Activated naive CD4-positive, alpha-beta T cell treated with anti-CD3 and anti-CD28 coated beads, Interleukin-2, amount 10 ng/mL, durations not matched to agents 7 days and 5 days (primary cell): ENCODE data around the gene TMEM87A.

ENCODE experiments used
- CTCF ChIA-PET: fragments of 350-600 bp; sonication (Branson Sonifier 250); formaldehyde crosslinking; loops from one replicate; lab custom pipeline; 2021; ENCODE audit warnings: antibody characterized with exemption; lab: Charles Lee
- DNase-seq: peaks from one replicate; pipeline ENCODE4 v3.0.0-alpha.2; 2020
- H3K27ac Mint-ChIP-seq: one replicate; pipeline ENCODE4 v1.8.0; 2021; ENCODE audit warnings: mild to moderate bottlenecking, moderate library complexity, mixed read lengths
- H3K27me3 Mint-ChIP-seq: one replicate; pipeline ENCODE4 v1.8.0; 2021; ENCODE audit warnings: mild to moderate bottlenecking, mixed read lengths
- H3K36me3 Mint-ChIP-seq: one replicate; pipeline ENCODE4 v1.8.0; 2021; ENCODE audit warnings: mixed read lengths
- H3K4me1 Mint-ChIP-seq: one replicate; pipeline ENCODE4 v1.8.0; 2021; ENCODE audit warnings: mixed read lengths
- H3K4me3 Mint-ChIP-seq: one replicate; pipeline ENCODE4 v1.8.0; 2021; ENCODE audit warnings: mild to moderate bottlenecking, moderate library complexity, mixed read lengths
- H3K9me3 Mint-ChIP-seq: one replicate; pipeline ENCODE4 v1.8.0; 2021; ENCODE audit warnings: mixed read lengths

The TMEM87A gene

DNA sequence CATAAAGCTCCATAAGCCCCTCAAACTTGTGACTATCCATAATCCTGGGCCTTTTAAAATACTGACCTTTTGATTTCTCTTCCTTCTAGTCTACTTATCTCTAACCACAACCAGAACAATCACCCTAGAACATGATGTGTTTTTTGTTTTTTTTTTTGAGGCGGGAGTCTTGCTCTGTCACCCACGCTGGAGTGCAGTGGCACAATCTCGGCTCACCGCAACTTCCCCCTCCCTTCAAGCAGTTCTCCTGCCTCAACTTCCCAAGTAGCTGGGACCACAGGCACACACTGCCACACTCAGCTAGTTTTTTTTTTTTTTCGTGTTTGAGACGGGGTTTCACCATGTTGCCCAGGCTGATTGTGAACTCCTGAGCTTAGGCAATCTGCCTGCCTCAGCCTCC is 90.3 kb downstream of the TMEM87A start:
- Mint-ChIP-seq H3K27me3 (no peaks in the 10 kb centered on the region), H3K27ac (no peak overlapping the region), H3K4me1 (no peaks in the 10 kb centered on the region), H3K36me3 (peaks cover 55% of the 10 kb centered on the region), H3K9me3 (no peaks in the 10 kb centered on the region), H3K4me3 (no peak overlapping the region)
- CTCF ChIA-PET: no interaction called here
- no peak for DNase-seq

DNA sequence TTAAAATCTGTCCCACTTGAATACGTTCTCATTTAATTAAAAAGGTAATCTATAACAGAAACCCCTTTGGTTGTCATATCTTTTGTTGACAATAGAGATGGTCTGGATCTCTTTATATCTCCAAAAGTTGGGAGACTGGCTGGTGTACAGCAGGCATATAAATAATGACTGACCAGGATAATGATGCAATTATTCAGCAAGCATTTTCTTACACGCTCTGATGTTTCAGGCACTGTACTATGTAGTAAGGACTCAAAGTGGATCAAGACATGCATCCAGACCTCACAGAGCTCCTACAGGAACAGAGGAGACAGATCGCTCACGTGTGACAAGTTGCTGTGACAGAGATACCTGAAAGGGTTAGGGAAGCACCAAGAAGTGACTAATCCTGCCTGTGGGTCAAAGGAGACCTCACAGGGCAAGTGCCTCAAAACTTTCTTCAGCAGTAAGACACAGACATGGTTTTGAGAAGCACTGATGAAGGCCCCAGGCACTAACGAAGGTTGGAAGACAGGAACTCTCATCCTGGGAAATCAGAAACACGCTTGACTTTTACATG is 90.8 kb downstream of the TMEM87A start:
- H3K36me3 Mint-ChIP-seq: peaks cover 55% of the 10 kb centered on the region
- H3K27me3 Mint-ChIP-seq: no peaks in the 10 kb centered on the region
- DNase-seq: no peak
- no peaks in the 10 kb centered on the region for H3K4me1 Mint-ChIP-seq
- no peak overlapping the region for H3K27ac Mint-ChIP-seq
- CTCF ChIA-PET: no interaction called here
- H3K4me3 Mint-ChIP-seq: no peak overlapping the region
- H3K9me3 Mint-ChIP-seq: no peaks in the 10 kb centered on the region

DNA sequence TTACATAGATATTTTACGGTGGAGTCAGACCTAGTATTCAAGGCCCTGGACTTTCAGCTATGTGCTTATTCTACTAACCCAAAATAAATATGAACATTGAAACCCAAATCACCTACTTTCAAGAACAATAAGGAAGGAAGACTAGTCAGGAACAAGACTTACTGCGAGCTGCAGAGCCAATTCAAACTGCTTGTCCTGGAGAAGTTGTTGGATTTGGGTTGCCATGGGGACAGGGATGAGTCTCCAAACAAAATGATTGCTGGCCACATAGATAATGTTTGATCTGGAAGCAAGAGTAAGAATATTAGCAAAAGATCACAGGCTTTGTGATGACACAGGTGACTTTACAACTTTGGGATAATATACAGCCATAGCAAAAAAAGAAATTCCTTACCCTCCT is 95.2 kb downstream of the TMEM87A start:
- Mint-ChIP-seq H3K9me3 (no peaks in the 10 kb centered on the region), H3K27me3 (no peaks in the 10 kb centered on the region), H3K36me3 (peaks cover 44% of the 10 kb centered on the region), H3K4me1 (no peaks in the 10 kb centered on the region), H3K4me3 (no peak overlapping the region), H3K27ac (no peak overlapping the region)
- DNase-seq: no peak
- CTCF ChIA-PET: no interaction called here

DNA sequence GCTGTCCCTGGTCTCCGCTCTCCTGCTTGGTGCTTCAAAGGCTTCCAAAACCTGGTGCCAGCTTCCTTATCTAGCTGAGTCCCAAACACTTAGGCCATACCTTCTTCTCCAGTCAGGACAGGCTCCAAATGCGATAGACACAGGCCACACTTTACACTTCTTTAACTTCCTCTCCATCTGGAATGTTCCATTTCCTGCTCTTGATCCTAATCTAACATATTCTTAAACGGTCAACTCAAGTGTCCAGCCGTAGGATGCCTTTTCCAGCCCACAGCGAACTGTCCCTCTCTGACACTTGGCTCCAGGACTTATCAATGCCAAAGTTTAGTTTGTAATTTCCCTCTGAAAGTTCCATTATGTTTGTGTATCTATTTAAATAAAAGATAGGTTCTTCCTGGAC is 97.6 kb downstream of the TMEM87A start:
- peaks cover 56% of the 10 kb centered on the region for H3K36me3 Mint-ChIP-seq
- CTCF ChIA-PET: no interaction called here
- no peaks in the 10 kb centered on the region for H3K27me3 Mint-ChIP-seq
- H3K4me1 Mint-ChIP-seq: peaks cover 13% of the 10 kb centered on the region
- DNase-seq: no peak
- no peak overlapping the region for H3K4me3 Mint-ChIP-seq
- no peak overlapping the region for H3K27ac Mint-ChIP-seq
- H3K9me3 Mint-ChIP-seq: no peaks in the 10 kb centered on the region

DNA sequence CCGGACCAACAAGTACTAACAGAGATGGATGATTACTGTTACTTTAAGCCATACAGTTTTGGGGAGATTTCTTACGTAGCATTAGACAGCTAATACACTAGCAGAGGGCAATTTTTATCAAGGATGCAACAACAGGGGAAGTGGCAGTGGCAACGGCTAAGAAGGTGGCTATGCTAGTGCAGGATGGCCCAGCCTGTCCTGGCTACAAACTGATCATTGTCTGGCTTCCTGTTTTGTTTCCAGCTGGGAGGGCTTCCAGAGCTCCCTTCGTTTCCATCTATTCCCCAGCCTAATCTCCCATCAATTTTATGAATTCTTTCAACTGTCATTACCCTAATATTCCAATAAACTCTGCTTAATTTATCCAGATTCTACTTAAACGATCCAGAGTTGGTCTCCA is 100.8 kb downstream of the TMEM87A start:
- Mint-ChIP-seq H3K36me3 (peaks cover 57% of the 10 kb centered on the region), H3K4me3 (no peak overlapping the region), H3K27ac (peak overlapping the region; percentile 71), H3K4me1 (peaks cover 20% of the 10 kb centered on the region), H3K9me3 (no peaks in the 10 kb centered on the region), H3K27me3 (no peaks in the 10 kb centered on the region)
- CTCF ChIA-PET: interaction anchor here (1.8 kb wide), 1 partner anchor 213 kb away, joined by 6 read pairs; no protein-coding TSS in a partner anchor
- DNase-seq: no peak

DNA sequence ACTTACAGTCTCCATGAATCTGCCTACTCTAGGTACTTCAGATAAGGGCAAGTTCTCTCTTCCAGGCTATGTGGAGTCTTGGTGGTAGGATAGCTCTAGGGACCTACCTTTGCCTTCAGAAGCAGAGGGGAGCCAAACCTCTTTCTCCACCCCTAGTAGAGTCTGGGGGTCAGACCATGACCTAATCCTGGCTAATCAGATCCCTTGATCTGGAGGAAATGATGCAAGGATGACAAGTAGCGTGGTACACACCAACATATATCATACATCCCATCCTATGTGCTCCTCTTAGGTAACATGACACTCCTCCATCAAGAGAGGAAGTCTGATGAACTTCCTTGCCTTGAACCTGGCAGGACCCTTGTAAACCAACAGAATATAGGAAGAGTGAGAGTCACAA is 101.4 kb downstream of the TMEM87A start:
- no peak for DNase-seq
- no peak overlapping the region for H3K4me3 Mint-ChIP-seq

DNA sequence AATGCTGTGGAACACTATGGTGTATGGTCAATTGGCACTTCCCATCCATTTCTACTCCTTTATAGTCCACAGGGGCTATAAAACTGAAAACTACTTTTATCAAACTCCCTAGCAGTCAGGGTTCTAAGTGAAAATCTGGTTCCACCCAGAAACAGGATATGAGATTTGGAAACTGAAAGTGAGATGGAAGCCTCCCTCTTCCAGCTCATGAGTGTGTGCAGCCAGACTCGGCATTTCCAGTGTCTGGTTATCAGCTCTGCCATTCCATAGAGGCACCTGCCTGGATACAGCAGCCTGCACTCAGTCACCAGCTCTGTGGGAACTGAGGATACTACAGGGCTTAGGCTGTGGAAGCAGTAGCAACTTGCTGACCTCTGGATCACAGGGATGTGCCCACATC is 102.1 kb downstream of the TMEM87A start:
- Mint-ChIP-seq H3K36me3 (peaks cover 71% of the 10 kb centered on the region), H3K4me3 (no peak overlapping the region), H3K4me1 (peaks cover 20% of the 10 kb centered on the region), H3K27ac (peak overlapping the region; percentile 75), H3K27me3 (no peaks in the 10 kb centered on the region), H3K9me3 (no peaks in the 10 kb centered on the region)
- no peak for DNase-seq
- CTCF ChIA-PET: interaction anchor here (1.2 to 1.8 kb wide), 4 partner anchors 27 to 214 kb away, joined by 3 to 6 read pairs (median 3); no protein-coding TSS in a partner anchor

More for the DNA sequence above, 101.4 kb downstream of the TMEM87A start:
- peaks cover 64% of the 10 kb centered on the region for H3K36me3 Mint-ChIP-seq
- peaks cover 20% of the 10 kb centered on the region for H3K4me1 Mint-ChIP-seq
- H3K27ac Mint-ChIP-seq: peak overlapping the region; percentile 71
- no peaks in the 10 kb centered on the region for H3K9me3 Mint-ChIP-seq
- CTCF ChIA-PET: interaction anchor here (1.2 to 1.8 kb wide), 3 partner anchors 37 to 213 kb away, joined by 3 to 6 read pairs (median 3); no protein-coding TSS in a partner anchor
- no peaks in the 10 kb centered on the region for H3K27me3 Mint-ChIP-seq

DNA sequence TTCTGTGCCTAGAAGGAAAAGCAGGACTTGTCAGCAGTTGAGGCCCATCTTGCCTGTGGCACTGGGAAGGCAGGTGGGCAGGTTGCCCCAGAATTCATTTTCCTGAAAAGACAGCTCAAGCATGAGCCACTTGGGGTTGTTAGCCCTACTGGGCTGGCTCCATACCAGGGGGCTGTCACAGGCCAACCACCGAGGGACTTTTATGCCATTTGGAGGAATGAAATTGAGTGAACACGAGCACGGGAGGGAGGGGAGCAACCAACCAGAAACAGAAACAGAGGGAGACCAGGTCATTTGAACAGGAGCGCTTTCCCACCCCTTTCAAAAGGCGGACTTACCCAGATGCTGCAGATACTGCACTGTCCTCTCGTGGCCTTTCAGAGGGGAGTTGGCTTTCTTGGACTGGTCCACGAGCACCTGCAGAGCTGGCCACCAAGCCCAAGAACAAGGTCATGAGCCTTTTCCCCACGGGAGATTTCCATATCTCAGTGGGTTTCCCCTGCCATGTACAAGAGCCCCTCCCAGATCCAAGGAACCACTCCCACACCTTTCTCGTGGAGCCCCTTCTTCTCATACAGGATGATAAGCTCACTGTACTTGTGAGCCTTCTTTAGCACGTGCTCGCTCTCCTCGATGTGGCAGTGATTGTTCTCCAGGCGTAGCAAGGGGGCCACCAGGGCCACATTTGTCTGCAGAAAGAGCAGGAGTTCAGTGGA is 106.8 kb downstream of the TMEM87A start:
- Mint-ChIP-seq H3K4me1 (peaks cover 14% of the 10 kb centered on the region), H3K4me3 (no peak overlapping the region), H3K27ac (peak overlapping the region; percentile 24), H3K27me3 (no peaks in the 10 kb centered on the region), H3K9me3 (no peaks in the 10 kb centered on the region), H3K36me3 (peaks cover 70% of the 10 kb centered on the region)
- CTCF ChIA-PET: no interaction called here
- peak; percentile 3 for DNase-seq

DNA sequence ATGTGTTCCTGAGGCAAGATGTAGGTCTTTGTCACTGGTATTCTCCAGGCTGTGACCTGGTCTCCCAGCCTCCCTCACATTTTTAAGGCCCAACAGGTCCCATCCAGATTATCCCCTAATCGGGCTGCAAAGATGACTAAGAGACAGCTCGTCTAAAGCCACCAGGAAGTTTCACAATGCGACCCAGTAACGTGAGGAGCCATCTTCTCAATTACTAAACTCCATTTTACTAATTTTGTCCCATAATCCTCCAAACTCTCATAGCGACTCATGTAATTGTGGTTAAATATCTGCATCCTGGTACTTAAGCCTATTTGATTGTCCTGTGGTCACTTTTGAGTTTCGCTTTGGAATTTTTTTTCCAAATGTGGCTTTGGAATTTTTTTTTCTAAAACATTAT is 108.1 kb downstream of the TMEM87A start:
- peaks cover 3% of the 10 kb centered on the region for H3K4me1 Mint-ChIP-seq
- H3K36me3 Mint-ChIP-seq: peaks cover 63% of the 10 kb centered on the region
- no peaks in the 10 kb centered on the region for H3K27me3 Mint-ChIP-seq
- DNase-seq: no peak
- no peak overlapping the region for H3K27ac Mint-ChIP-seq
- no peak overlapping the region for H3K4me3 Mint-ChIP-seq
- H3K9me3 Mint-ChIP-seq: no peaks in the 10 kb centered on the region
- CTCF ChIA-PET: interaction anchor here (0.7 kb wide), 1 partner anchor 220 kb away, joined by 3 read pairs; no protein-coding TSS in a partner anchor

DNA sequence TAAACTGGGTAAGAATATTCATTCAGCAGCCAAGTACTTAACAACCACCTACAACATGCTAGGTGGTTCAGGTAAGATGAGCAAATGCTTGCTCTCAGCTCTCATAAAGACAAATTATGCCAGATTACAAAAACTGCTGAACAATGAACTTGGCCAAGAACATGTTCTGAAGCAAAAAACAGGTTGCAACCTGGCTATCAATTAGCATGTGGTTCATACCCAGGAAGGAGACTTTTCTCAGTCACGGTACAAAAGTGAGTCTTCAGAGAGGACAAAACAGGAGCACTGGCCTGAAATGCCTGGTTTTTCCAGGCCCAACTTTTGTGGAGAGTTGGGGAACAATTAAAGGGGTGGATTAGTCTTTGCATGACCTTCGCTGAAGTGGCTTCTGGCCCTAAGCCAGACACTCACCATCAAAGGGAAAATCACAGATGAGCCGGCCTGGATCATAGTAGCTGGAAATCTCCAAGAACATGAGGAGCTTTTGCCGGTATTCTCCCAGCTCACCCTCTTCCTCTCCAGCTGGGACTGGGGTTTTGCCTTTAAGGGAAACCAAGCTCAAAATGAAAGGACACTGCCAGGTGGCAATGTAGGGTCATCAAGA is 109.2 kb downstream of the TMEM87A start:
- Mint-ChIP-seq H3K4me3 (no peak overlapping the region), H3K27ac (peak overlapping the region; percentile 16)

DNA sequence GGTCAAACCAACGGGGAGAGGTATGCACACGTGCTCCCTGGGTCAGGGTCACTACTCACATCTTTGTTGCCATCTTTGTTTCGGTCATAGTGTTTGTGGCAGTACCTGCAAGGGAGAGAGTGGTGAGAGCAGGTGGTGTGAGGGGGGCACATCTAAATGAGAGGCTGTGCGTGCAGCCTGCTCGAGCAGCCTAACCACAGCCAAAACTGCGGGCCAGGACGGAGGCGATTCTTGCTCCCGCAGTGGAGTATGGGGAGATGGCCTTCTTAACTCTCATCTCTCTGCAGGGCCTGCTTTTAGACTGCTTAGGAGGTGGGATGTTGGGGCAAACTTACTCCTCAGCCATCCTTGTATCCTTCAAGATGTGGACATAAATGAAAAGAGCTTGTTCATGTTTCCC is 109.9 kb downstream of the TMEM87A start:
- no peaks in the 10 kb centered on the region for H3K4me1 Mint-ChIP-seq
- CTCF ChIA-PET: interaction anchor here (1.2 kb wide), 1 partner anchor 21 kb away, joined by 4 read pairs; no protein-coding TSS in a partner anchor
- peaks cover 65% of the 10 kb centered on the region for H3K36me3 Mint-ChIP-seq

More for the DNA sequence above, 109.2 kb downstream of the TMEM87A start:
- H3K27me3 Mint-ChIP-seq: no peaks in the 10 kb centered on the region
- no peaks in the 10 kb centered on the region for H3K9me3 Mint-ChIP-seq
- H3K4me1 Mint-ChIP-seq: no peaks in the 10 kb centered on the region
- CTCF ChIA-PET: no interaction called here
- H3K36me3 Mint-ChIP-seq: peaks cover 63% of the 10 kb centered on the region
- DNase-seq: peak; percentile 18

More for the DNA sequence above, 109.9 kb downstream of the TMEM87A start:
- Mint-ChIP-seq H3K27me3 (no peaks in the 10 kb centered on the region), H3K9me3 (no peaks in the 10 kb centered on the region), H3K4me3 (no peak overlapping the region), H3K27ac (no peak overlapping the region)
- no peak for DNase-seq
